Endometrial microvascular endothelial cells (primary cell): ENCODE data around the gene FIZ1. TPM values are rescaled to one million over a fixed set of nuclear protein-coding genes. Genes with fewer than 3 reads are reported as not detected.

Experiments
- in situ Hi-C: cut with HindIII; loops from 2 replicates; pipeline ENCODE4 v1.10.0; 2017; ENCODE audit warnings: low sequenced_read_pairs, low pct_unique_long_range_greater_than_20kb; ENCODE audit errors: inconsistent ontology term
- total RNA-seq: library from RNA; depleted of rRNA; stranded (reverse); fragments of >200 nt; gene quantifications from one replicate; pipeline ENCODE4 v1.2.3, GENCODE V29; 2015; ENCODE audit errors: inconsistent ontology term

FIZ1 gene, protein sequence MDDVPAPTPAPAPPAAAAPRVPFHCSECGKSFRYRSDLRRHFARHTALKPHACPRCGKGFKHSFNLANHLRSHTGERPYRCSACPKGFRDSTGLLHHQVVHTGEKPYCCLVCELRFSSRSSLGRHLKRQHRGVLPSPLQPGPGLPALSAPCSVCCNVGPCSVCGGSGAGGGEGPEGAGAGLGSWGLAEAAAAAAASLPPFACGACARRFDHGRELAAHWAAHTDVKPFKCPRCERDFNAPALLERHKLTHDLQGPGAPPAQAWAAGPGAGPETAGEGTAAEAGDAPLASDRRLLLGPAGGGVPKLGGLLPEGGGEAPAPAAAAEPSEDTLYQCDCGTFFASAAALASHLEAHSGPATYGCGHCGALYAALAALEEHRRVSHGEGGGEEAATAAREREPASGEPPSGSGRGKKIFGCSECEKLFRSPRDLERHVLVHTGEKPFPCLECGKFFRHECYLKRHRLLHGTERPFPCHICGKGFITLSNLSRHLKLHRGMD
- total RNA-seq = 0.93 TPM

DNA sequence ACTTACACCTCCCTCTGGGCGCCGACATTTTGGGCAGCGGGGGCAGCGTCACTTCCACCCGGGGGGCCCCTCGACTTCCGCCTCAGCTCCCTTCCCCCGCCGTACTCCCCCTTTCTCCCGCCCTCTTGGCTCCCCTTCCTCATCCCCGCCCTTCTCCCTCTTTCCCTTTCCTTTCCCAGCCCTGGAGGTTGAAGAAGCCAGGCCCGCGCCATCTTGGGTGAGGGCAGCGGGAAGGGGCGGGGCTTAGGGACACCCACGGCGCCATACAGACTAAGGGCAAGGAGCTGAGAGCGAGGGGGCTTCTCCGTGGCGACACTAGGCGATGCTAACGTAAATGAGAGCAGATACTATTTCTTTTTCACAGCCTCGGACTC lies at the start of gene FIZ1:
Gene FIZ1, minus strand, starts transcription at position 50 of the 374 bp plus-strand sequence. CDS start 1,652 bp downstream, outside the sequence.
- in situ Hi-C loops = no loop called here

GRCh38 chr19:55648585-55649267 lies 49.4 kb upstream of the FIZ1 start:
- in situ Hi-C loops = no loop called here

GRCh38 chr19:55647732-55648584 lies 48.6 kb upstream of the FIZ1 start, which contains the start of gene CCDC106:
CCDC106 (plus strand) TSS chr19:55648212; CDS start chr19:55649047, 835 bp downstream.
- in situ Hi-C loops = no loop called here

- in situ Hi-C loops = no loop called here
These were observed 47.8 kb upstream of the FIZ1 start for GRCh38 chr19:55646889-55647731.

GRCh38 chr19:55645512-55645881 lies 46.2 kb upstream of the FIZ1 start:
- in situ Hi-C loops = no loop called here

GRCh38 chr19:55644842-55645511 lies 45.7 kb upstream of the FIZ1 start:
- in situ Hi-C loops = no loop called here

DNA sequence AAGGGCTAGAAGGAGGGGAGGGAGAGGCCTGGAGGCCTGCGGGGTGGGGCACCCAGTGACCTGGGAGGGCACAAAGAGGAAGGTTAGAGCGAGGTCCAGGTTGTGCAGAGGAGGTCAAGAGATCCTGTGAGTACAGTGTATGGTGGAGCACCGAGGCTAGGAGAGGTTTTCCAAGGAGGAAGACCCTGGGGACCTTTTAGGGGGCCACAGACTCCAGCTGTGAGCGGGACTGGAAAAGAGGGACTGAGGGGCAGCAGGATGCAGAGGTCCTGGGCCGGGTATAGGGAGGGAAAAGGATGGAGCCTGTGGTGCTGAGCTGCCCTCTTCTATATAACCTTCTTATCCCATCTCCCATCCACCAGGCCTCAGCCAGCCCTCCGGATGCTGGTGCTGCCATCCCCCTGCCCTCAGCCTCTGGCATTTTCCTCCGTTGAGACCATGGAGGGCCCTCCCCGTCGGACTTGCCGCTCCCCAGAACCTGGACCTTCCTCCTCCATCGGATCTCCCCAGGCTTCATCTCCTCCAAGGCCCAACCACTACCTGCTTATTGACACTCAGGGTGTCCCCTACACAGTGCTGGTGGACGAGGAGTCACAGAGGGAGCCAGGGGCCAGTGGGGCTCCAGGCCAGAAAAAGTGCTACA lies 45.0 kb upstream of the FIZ1 start:
- in situ Hi-C loops = no loop called here

- in situ Hi-C loops = no loop called here
These were observed 44.5 kb upstream of the FIZ1 start for GRCh38 chr19:55643887-55644176.

- in situ Hi-C loops = no loop called here
These were observed 43.9 kb upstream of the FIZ1 start, which contains the start of gene ZNF581 for GRCh38 chr19:55643003-55643886. ZNF581 (plus strand) TSS chr19:55643649; CDS start chr19:55644572, 923 bp downstream.

DNA sequence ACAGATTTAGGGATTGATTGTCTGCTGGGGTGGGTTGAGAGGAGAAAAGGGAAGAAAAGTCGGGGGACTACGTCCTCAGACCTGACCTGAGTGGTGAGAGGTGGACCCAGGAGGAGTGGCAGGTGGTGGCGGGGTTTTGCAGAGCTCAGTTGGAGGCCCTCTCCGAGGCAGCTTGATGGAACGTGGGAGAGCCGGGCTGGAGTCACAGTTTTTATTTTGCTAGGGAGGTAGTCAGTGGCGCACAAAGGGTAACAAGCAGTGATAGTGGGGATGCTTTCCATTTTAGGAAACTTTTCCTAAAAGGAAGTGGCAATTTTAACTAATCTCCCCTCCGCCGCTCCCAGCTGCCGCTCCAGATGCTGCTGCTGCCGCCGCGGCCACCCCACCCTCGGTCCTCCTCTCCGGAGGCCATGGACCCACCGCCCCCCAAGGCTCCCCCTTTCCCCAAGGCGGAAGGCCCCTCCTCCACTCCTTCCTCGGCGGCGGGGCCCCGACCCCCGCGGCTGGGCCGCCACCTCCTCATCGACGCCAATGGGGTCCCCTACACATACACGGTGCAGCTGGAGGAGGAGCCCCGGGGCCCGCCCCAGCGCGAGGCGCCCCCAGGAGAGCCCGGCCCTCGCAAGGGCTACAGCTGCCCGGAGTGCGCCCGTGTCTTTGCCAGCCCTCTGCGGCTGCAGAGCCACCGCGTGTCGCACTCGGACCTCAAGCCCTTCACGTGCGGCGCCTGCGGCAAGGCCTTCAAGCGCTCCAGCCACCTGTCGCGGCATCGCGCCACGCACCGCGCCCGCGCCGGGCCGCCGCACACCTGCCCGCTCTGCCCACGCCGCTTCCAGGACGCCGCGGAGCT lies 43.1 kb upstream of the FIZ1 start:
- in situ Hi-C loops = no loop called here

DNA sequence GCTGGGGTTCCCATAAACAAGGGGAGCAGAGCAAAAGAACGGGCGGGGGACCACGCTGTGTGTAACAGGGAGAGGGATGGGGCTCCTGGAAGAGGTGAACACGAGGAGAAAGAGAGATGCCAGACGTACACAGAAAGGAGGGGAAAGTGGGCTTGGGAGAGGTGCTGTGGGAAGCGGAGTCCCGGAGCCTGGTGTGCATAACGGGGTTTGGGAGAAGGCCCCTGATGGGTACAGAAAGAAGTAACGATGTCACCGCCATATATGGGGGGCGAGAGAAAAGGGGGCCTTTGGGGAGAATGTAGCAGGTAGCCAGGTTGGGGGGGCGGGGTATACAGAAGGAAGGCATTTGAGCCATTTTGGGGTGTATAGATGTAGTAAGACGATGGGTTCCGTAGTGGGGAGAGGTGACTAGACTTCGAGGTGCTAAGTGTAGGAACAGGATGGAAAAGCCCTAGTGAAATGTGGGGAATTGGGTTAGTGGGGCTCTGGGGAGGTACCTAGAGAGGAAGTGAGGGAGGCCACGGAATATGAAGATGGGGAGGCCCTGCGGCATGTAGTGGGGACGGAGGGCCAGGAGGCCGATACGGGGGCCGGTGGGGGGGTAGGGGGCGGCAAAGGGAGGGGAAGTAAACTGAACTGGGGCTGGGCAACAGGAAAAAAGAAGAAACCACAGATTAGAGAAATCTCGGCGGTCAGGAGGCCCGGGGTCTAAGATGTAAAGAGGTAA lies 42.3 kb upstream of the FIZ1 start:
- in situ Hi-C loops = no loop called here

- in situ Hi-C loops = no loop called here
These were observed 41.5 kb upstream of the FIZ1 start, which contains the start of gene ZNF580 for GRCh38 chr19:55640577-55641425. ZNF580 (plus strand) TSS chr19:55641002; CDS start chr19:55642509, 1,507 bp downstream.

DNA sequence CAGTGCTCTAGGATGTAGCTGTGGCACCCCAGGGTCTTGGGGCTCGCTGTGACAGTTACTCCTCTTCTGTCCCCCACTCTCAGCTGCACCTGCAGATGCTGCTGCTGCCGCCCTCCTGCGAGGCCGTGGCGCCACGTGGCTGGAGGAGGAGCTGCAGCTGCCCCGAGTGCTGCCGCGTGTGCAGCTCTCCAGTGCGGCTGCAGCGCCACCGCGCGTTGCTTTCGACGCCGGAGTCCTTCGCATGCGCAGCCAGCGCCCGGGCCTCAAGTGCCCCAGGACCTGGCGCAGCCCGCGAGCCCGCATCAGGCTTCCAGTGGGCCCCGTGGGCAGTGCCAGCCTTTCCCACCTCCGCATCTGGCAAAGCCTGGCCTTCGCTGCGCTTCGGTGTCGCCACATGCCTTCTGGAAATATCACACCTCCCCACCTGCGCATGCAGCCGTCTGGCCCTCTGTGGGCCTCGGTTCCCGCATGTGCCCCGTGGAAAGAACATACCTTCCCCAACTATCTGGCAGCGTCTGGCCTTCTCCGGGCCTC lies 40.8 kb upstream of the FIZ1 start:
- in situ Hi-C loops = no loop called here

DNA sequence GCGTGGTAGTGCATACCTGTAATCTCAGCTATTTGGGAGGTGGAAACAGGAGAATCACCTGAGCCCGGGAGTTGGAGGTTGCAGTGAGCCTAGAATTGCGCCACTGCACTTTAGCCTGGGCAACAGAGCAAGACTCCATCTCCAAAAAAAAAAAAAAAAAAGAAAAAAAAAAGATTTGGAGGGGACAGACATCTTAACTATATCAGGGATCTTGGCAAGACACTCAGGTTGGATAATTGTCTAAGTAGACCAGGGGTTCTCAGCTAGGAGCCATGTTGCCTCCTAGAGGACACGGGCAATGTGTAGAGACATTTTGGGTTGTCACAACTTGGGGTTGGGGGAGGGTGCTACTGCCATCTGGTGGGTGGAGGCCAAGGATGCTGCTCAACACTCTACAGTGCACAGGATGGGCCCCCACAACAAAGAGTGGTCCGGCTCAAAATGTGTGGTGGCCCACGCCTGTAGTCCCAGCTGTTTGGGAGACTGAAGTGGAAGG lies 39.6 kb upstream of the FIZ1 start:
- in situ Hi-C loops = no loop called here
